GM12891 (cell line): ENCODE results near the gene LRP1.

ENCODE experiments used
- POLR2A ChIP-seq: IDR thresholded peaks from 2 replicates; pipeline ENCODE4 v1.6.1; 2011; ENCODE audit warnings: low read depth, low read length, control low read depth
- POLR2AphosphoS5 ChIP-seq: IDR thresholded peaks from 2 replicates; pipeline ENCODE4 v1.6.1; 2011; ENCODE audit warnings: low read depth, low read length, control low read depth
- SPI1 ChIP-seq: IDR thresholded peaks from 2 replicates; pipeline ENCODE4 v1.6.1; 2011; ENCODE audit warnings: low read depth, low read length, control low read depth
- TAF1 ChIP-seq: IDR thresholded peaks from 2 replicates; pipeline ENCODE4 v1.6.1; 2011; ENCODE audit warnings: low read depth, low read length, control low read depth

- TF ChIP-seq POLR2A (no peak), TAF1 (no peak), POLR2AphosphoS5 (no peak), SPI1 (no peak)
Observed at GRCh38 chr12:57126561-57126960, 1.7 kb upstream of the LRP1 start.
